Kidney (tissue), 14 donors: Measurements from ENCODE around the gene PLA2G2F. TPM values are rescaled to one million over a fixed set of nuclear protein-coding genes. Genes with fewer than 3 reads are reported as not detected.

Experiments
- DNase-seq, 5 donors: peaks; one replicate each; pipeline ENCODE4 v3.0.0-alpha.2; 2013 to 2020
- FAIRE-seq: peaks from 2 replicates; lab custom pipeline; 2012; peaks lifted over from hg19 to GRCh38; lab: Jason Lieb, UNC
- H3K27ac ChIP-seq, 2 donors: one replicate each; pipeline ENCODE4 v1.7.0; 2013; ENCODE audit warnings: low read depth in 2 of 2, low read length in 2 of 2, inconsistent platforms in 1 of 2
- H3K27me3 ChIP-seq: one replicate; pipeline ENCODE4 v1.7.1; 2013; ENCODE audit warnings: low read length, inconsistent platforms; ENCODE audit not compliant: control insufficient read depth, insufficient read depth
- H3K36me3 ChIP-seq, 3 donors: one replicate each; pipeline versions ENCODE4 v1.7.0 to v1.7.1; 2013; ENCODE audit warnings: low read length in 3 of 3, control low read depth in 1 of 3, inconsistent platforms in 1 of 3; ENCODE audit not compliant: insufficient read depth in 3 of 3, control insufficient read depth in 2 of 3
- H3K4me1 ChIP-seq, 3 donors: one replicate each; pipeline versions ENCODE4 v1.7.0 to v1.7.1; 2013; ENCODE audit warnings: low read length in 3 of 3, inconsistent platforms in 1 of 3, low read depth in 1 of 3; ENCODE audit not compliant: control insufficient read depth in 2 of 3, insufficient read depth in 2 of 3
- H3K4me3 ChIP-seq, 3 donors: one replicate each; pipeline versions ENCODE4 v1.7.0 to v1.8.1; 2013; ENCODE audit warnings: low read length in 3 of 3, control low read depth in 1 of 3, inconsistent platforms in 1 of 3
- H3K9ac ChIP-seq, 3 donors: one replicate each; pipeline versions ENCODE4 v1.7.0 to v1.7.1; 2013; ENCODE audit warnings: low read length in 3 of 3, control low read depth in 1 of 3, inconsistent platforms in 1 of 3
- H3K9me3 ChIP-seq, 3 donors: one replicate each; pipeline versions ENCODE4 v1.7.0 to v1.7.1; 2013; ENCODE audit warnings: low read length in 3 of 3, control low read depth in 1 of 3, inconsistent platforms in 1 of 3; ENCODE audit not compliant: control insufficient read depth in 2 of 3, insufficient read depth in 1 of 3
- CTCF ChIP-seq: IDR thresholded peaks from 3 replicates; pipeline ENCODE4 v1.5.1; 2012; ENCODE audit warnings: mild to moderate bottlenecking, moderate library complexity, borderline replicate concordance; ENCODE audit not compliant: insufficient read depth; ENCODE audit errors: extremely low read depth
- intact Hi-C: fragments of 100-400 bp; cut with DNase I; formaldehyde crosslinking; loops from one replicate; pipeline ENCODE4 v1.11.1; 2022
- polyA plus RNA-seq: library from polyadenylated mRNA; stranded (reverse); fragments of 350-450 nt; fragmentation: Illumina TruSeq; extraction: RNeasy Lipid Tissue Mini Kit (QIAGEN cat#74804); gene quantifications from one replicate; pipeline ENCODE4 v1.2.3, GENCODE V29; 2014; ENCODE audit warnings: low read depth, low replicate concordance; ENCODE audit not compliant: insufficient read depth
- total RNA-seq: library from RNA; stranded (reverse); fragmentation: NEBNext Ultra II Directional; extraction: Animal tissue kit (Norgen Biotek cat#: 25700); gene quantifications from one replicate; pipeline ENCODE4 v1.2.1, GENCODE V29; 2021
- donor health status: control.
- donor health status: control.
- donor health status: control.
- donor health status: control.
- donor health status: control.
- donor health status: DM: yes; HTN: yes; CAD: no.
- donor health status: Normal renal cell carcinoma (clear cell type).

The PLA2G2F gene
- total and polyA plus RNA-seq, 2 donors from 2014 or later: not detected

- H3K36me3 ChIP-seq: no peaks in the 10 kb centered on the region
- H3K4me1 ChIP-seq: no peaks in the 10 kb centered on the region
- DNase-seq: peak in 1 of 5 donors; percentile 18
- TF ChIP-seq CTCF: no peak
- no peak overlapping the region for H3K4me3 ChIP-seq
- H3K27ac ChIP-seq: no peak overlapping the region
- no peaks in the 10 kb centered on the region for H3K9me3 ChIP-seq
- intact Hi-C loops: no loop called here
- FAIRE-seq: no peak
- H3K9ac ChIP-seq: no peak overlapping the region
- H3K27me3 ChIP-seq: no peaks in the 10 kb centered on the region
Observed at GRCh38 chr1:20136249-20136648, 2.9 kb upstream of the PLA2G2F start.

- Histone ChIP-seq H3K4me3 (no peak overlapping the region), H3K4me1 (no peaks in the 10 kb centered on the region), H3K9me3 (no peaks in the 10 kb centered on the region), H3K27me3 (no peaks in the 10 kb centered on the region), H3K9ac (no peak overlapping the region), H3K27ac (no peak overlapping the region), H3K36me3 (no peaks in the 10 kb centered on the region)
- TF ChIP-seq CTCF: no peak
- no peak for FAIRE-seq
- DNase-seq: peak in 2 of 5 donors; percentile 0 to 10
- intact Hi-C loops: no loop called here
Observed at GRCh38 chr1:20137055-20137454, 2.1 kb upstream of the PLA2G2F start.

GRCh38 chr1:20137604-20138003 is 1.5 kb upstream of the PLA2G2F start:
- no peak for TF ChIP-seq CTCF
- H3K4me1 ChIP-seq: no peaks in the 10 kb centered on the region
- H3K9ac ChIP-seq: no peak overlapping the region
- no peaks in the 10 kb centered on the region for H3K36me3 ChIP-seq
- DNase-seq: peak in 2 of 5 donors; percentile 0 to 33
- no peak for FAIRE-seq
- no peaks in the 10 kb centered on the region for H3K27me3 ChIP-seq
- H3K4me3 ChIP-seq: no peak overlapping the region
- intact Hi-C loops: no loop called here
- H3K27ac ChIP-seq: no peak overlapping the region
- no peaks in the 10 kb centered on the region for H3K9me3 ChIP-seq

GRCh38 chr1:20138346-20138745 is 777 bp upstream of the PLA2G2F start:
- intact Hi-C loops: no loop called here
- DNase-seq: no peak
- no peak for FAIRE-seq
- H3K4me1 ChIP-seq: no peaks in the 10 kb centered on the region
- H3K9me3 ChIP-seq: no peaks in the 10 kb centered on the region
- H3K4me3 ChIP-seq: no peak overlapping the region
- H3K27me3 ChIP-seq: no peaks in the 10 kb centered on the region
- no peaks in the 10 kb centered on the region for H3K36me3 ChIP-seq
- no peak overlapping the region for H3K9ac ChIP-seq
- H3K27ac ChIP-seq: no peak overlapping the region
- no peak for TF ChIP-seq CTCF
